Measurements from ENCODE around the gene NOL4L.

GRCh38 chr20:32442630-32443373, 142.3 kb downstream of the NOL4L start:
- no peak for TF ChIP-seq POLR2A (IDR thresholded peaks at IDR 0.05)
- TF ChIP-seq, protein P1, sequence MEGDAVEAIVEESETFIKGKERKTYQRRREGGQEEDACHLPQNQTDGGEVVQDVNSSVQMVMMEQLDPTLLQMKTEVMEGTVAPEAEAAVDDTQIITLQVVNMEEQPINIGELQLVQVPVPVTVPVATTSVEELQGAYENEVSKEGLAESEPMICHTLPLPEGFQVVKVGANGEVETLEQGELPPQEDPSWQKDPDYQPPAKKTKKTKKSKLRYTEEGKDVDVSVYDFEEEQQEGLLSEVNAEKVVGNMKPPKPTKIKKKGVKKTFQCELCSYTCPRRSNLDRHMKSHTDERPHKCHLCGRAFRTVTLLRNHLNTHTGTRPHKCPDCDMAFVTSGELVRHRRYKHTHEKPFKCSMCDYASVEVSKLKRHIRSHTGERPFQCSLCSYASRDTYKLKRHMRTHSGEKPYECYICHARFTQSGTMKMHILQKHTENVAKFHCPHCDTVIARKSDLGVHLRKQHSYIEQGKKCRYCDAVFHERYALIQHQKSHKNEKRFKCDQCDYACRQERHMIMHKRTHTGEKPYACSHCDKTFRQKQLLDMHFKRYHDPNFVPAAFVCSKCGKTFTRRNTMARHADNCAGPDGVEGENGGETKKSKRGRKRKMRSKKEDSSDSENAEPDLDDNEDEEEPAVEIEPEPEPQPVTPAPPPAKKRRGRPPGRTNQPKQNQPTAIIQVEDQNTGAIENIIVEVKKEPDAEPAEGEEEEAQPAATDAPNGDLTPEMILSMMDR (IDR thresholded peaks at IDR 0.05): no peak
- no peak for TF ChIP-seq EP300 (IDR thresholded peaks at IDR 0.05)
